LHCN-M2 (cell line): ENCODE results near the gene METTL23. TPM values are rescaled to one million over a fixed set of nuclear protein-coding genes. Genes with fewer than 3 reads are reported as not detected.
"Not testable (repeated sequence)": the region's sequence is repeated elsewhere in the genome, so short reads cannot be mapped to it uniquely, and the experiment has no call there.

Source experiments
- DNase-seq: peaks from one replicate; pipeline ENCODE4 v3.0.0-alpha.2; 2012; ENCODE audit warnings: low read depth
- total RNA-seq: library from RNA; depleted of rRNA; stranded (reverse); fragments of >200 nt; gene quantifications from 2 replicates; pipeline ENCODE4 v1.2.3, GENCODE V29; 2014

The METTL23 gene
- total RNA-seq, 1 experiment from 2014 or later: 41.2 TPM

DNA sequence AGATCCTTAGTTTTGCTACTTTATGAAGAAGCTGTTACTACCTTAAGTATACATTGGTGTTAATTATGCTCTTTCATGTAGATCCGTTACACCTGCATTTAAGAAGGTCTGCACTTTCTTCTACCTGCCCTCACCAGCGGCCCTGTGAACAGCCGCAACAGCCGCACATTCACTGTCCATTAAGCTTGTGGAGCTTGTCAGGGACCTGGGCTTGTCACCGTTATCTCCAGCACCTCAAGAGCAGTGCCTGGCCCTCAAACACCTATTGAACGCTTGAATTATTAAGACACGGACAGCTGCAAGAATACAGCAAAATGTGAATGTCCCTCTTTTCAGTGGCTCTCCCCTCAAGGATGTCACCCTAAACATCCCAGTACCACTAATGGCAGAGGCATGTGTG lies 12.9 kb upstream of the METTL23 start:
- no peak for DNase-seq

GRCh38 chr17:76714336-76714735 lies 12.3 kb upstream of the METTL23 start:
- DNase-seq: no peak

DNA sequence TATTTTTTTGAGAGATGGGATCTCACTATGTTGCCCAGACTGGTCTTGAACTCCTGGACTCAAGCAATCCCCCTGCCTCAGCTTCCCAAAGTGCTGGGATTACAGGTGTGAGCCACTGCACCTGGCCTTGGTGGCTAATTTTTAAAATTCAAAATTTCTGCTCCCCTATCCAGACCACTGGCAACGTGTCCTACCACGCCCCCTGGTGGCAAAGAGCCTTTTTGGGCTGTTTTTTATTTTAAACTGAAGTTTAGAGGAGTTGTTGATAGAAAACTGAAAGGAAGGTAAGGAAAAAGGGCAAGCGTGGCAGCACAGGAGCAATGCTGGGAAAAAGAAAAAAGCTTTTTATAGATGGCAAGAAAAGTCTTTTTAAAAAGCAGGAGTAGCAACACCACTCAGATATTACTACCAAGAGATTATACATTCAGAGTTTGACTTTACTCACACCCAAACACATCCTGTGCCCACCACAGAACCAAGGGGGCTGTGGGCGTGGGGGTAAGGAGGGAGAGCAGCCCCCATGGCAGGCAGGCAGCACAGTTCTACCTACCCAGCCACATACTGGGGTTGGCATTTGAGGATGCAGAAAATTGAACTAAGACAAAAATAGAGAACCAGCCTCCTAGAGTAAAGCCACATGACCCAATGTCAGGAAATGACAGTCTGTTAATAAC lies 11.7 kb upstream of the METTL23 start:
- DNase-seq: no peak

DNA sequence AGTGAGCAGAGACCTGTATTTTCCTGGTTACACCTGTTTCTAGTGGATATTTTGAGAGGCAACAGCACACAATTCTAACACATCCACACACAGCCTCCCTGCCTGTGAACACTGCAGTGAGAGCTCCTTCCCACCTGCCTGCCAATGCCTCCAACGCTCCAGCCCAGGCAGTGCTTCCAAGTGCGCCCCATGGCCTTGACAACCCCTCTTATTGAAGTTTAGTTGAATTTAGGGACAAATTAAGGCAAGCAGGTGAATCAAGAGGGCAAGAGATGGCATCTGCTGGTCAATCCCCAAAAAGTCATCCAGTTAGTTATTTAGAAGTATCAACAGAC lies 11.2 kb upstream of the METTL23 start:
- DNase-seq: no peak

- DNase-seq: peak; percentile 100
Measured at GRCh38 chr17:76716146-76716838, 10.3 kb upstream of the METTL23 start.

DNA sequence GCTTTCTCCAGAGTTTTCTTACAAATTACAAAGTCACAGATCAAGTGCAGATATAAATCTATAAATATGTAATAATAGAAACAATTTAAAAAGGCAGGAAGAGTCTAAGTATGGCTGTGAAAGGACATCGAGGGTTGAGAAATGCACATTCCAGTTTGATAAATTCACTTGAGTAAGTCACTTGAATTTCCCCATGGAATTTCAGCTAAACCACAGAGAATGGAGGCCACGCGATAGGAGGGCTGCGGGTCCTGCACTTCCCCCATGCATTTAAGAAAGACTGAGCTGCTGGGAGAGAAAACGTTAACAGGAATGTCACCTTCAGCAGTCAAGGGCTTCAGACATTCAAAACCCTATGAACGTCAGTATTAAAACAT lies 9.8 kb upstream of the METTL23 start:
- DNase-seq: peak; percentile 85

DNA sequence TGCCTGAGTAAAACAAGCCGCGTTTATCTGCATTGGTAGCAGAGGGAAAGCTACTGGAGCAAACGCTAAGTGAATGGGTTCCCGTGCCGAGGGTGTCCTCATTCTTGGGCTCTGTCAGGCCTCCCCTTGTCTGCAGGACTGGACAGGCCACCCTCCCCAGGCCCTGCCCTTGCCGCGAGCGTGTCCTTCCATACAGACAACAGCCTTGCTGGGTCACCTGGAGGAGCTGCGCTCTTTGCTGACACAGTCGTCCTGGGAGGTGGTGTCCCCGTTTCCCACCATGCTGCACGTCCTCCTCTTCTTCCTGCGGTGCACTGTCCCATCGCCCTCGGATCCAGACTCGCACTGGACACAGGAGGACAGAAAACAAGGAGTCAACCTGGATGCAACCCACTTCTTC lies 8.1 kb upstream of the METTL23 start:
- no peak for DNase-seq

DNA sequence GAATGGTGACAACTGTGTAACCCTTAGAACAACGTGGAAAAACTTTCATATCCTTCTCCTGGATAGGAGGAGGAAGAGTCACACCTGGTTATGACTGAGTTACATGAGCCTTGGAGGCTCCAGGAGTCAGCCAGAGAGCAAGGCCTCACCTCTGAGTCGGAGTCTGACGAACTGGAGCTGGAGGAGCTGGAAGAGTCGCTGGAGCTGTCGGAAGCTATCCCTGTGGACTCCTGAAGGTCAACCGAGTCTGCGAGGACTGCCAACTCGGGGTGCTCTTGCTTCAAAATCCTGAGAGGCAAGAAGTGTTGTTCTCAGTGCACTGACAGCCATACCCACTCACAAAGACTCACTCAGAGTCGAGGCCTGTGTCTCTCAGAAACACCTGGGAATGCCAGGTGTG lies 6.4 kb upstream of the METTL23 start:
- no peak for DNase-seq

- DNase-seq: no peak
Measured at GRCh38 chr17:76720941-76721340, 5.7 kb upstream of the METTL23 start.

GRCh38 chr17:76721463-76721862 lies 5.2 kb upstream of the METTL23 start:
- DNase-seq: no peak

DNA sequence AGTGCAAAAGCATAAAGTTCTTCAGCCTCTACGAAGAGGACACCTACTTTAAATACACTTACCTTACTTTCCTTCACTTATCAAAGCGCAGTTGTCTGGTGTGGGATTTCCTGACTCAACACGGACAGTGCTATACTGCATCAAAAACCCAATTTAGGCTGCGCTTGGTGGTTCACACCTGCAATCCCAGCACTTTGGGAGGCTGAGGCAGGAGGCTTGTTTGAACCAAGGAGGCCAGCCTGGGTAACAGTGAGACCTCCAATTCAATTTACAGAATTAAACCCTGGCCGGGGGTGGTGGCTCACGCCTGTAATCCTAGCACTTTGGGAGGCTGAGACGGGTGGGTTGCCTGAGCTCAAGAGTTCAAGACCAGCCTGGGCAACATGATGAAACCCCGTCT lies 4.4 kb upstream of the METTL23 start:
- DNase-seq: no peak

DNA sequence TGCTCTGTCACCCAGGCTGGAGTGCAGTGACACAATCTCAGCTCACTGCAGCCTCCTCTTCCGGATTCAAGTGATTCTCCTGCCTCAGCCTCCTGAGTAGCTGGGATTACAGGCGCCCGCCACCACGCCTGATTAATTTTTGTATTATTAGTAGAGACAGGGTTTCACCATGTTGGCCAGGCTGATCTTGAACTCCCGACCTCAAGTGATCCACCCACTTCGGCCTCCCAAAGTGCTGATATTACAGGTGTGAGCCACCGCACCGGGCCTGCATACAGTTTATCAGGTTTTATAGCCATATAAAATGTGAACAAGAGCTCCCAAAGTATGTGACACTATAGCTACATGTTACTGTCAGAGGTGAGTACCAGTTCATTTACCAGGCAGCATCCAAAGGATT lies 3.7 kb upstream of the METTL23 start:
- DNase-seq: not testable (repeated sequence)

GRCh38 chr17:76723812-76724211 lies 2.8 kb upstream of the METTL23 start:
- DNase-seq: no peak

DNA sequence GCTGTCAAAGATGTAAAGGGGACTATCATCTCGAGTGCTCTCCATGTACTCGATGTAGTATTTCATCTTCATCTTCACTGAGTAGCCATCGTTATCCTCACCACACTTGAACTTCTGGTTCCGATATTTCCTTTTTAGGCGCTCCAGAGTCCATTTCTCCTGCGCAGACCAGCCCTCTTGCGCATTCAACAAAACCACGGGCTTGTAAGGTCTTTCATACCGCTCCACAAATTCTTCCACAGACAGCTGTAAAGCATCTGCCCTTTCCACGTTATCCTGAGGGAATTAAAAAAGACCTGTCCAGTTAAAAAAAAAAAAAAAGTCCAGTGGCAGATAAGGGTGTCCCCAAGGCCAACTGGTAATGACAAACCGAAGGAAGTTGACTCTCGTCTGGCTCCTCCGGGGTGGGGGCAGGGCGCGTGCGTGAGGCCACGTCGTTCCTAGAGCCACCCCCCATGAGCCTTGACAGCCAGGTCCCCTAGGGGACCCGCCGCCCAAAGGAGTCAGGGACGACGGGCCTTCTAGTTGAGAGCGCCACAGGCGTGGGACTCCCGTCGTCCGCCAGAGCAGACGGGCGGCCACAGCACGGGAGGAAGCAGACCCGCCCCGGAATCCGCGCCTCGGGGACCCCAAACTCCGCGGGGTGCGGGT lies 934 bp upstream of the METTL23 start:
- DNase-seq: peak; percentile 34

DNA sequence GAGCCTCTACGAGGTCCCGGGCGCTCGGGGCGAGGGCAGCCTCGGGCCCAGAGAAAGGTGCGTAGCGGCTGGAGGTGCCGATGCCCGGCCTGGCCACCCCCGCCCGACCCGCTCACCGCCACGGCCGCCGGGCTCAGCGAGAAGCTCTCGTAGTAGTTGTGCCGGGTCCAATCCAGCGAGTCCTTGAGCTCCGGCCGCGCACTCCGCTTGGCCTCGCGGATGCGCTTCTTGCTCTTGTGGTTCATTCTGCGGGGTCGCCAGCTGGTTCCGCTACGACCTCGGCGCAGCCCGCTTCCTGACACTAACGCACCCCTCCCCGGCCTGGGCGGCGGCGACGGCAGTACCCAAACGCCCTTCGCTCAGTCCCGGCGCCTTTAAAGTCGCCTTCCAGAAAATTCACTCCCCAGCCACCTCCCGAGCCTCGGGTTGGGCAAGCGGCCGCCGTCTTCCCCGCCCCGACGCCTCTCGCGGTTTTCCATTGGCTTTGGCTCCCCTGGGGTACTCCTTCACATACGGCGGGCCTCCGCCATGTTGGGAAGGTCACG lies 336 bp upstream of the METTL23 start, which contains the start of gene JMJD6:
Gene JMJD6, minus strand, starts transcription at position 376 of the 545 bp plus-strand sequence. Its CDS starts 131 bp downstream, at position 245.
- DNase-seq: peak; percentile 96

DNA sequence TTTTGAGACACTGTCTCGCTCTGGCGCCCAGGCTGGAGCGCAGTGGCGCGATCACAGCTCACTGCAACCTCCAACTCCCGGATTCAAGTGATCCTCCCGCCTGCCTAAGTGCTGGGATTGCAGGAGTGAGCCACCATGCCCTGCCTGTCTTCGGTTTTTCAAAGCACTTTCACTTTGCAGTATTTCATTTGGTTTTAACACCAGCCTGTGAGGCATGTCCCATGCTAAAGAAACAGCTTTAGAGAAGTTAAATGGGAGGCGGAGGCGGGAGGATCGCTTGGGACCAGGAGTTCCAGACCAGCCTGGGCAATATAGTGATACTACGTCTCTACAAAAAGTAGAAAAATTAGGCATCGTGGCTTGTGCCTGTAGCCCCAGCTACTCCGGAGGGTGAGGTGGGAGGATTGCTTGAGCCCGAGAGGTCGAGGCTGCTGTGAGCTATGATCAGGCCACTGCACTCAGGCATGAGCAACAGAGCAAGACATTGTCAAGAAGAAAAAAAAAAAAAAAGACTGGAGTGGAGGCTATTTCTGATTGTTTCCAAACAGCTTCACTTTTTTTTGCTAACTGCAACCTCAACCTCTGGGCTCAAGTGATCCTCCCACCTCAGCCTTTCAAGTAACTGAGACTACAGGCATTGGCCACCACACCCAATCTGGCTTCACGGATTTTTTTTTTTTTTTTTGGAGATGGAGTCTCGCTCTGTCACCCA lies 1.3 kb downstream of the METTL23 start:
- DNase-seq: no peak

DNA sequence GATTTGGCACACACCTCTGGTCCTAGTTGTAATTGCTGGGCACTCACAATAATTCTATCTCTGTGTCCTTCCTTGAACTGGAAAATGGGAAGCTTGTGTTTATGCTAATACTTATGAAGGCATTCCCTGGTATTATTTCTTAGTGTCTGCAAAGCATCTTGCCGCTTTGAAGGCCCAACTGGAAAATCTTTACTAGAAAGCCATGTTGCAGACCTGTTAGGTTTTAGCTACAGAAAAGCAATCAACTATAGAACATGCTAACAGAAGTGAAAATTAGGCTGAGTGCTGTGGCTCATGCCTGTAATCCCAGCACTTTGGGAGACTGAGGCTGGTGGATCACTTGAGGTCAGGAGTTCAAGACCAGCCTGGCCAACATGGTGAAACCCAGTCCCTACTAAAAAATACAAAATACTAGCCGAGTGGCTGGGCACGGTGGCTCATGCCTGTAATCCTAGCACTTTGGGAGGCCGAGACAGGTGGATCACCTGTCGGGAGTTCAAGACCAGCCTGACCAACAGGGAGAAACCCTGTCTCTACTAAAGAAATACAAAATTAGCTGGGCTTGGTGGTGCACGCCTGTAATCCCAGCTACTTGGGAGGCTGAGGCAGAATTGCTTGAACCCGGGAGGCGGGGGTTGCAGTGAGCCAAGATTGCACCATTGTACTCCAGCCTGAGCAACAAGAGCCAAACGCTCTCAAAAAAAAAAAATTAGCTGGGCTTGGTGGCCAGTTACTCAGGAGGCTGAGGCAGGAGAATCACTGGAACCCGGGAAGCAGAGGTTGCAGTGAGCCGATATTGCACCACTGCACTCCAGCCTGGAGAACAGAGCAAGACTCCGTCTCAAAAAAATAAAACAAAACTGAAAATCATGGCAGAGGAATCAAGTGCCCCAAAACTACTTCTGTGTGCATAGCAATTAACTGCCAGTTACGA lies 5.4 kb downstream of the METTL23 start:
- DNase-seq: not testable (repeated sequence)

DNA sequence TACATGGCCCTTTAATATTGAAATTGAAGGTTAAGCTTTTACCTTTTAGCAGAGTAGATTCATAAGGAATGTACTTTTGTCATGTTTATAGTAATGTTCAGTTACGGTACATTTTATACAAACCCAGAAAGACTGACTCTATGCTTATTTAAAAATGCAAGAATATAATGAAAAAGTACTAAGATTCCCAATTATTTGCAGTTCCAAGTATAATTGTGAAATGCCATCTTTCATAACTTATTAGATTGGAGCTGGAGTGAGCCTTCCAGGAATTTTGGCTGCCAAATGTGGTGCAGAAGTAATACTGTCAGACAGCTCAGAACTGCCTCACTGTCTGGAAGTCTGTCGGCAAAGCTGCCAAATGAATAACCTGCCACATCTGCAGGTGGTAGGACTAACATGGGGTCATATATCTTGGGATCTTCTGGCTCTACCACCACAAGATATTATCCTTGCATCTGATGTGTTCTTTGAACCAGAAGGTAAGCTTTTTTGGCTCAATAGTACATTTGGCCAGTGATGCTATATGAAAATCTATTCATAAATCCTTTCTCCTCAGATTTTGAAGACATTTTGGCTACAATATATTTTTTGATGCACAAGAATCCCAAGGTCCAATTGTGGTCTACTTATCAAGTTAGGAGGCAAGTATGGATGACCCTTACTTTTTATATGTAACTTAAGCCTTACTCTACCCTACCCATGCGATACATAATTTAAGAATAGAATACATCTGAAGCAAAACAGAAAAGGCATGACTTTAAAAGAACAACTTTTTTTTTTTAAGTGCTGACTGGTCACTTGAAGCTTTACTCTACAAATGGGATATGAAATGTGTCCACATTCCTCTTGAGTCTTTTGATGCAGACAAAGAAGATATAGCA lies 6.3 kb downstream of the METTL23 start:
- DNase-seq: no peak

GRCh38 chr17:76733618-76733957 lies 6.9 kb downstream of the METTL23 start:
- no peak for DNase-seq
